Neural progenitor cell (in vitro differentiated cells): ENCODE measurements around the gene HYCC1.

ENCODE experiments used
- CTCF ChIP-seq: fragments of 200-600 bp; sonication (generic); IDR thresholded peaks from 2 replicates; pipeline ENCODE4 v1.5.1; 2017; ENCODE audit warnings: antibody characterized with exemption, mild to moderate bottlenecking
- EZH2 ChIP-seq: fragments of 200-600 bp; sonication (generic); IDR thresholded peaks from 2 replicates; pipeline ENCODE4 v1.6.1; 2017; ENCODE audit warnings: antibody characterized with exemption, mild to moderate bottlenecking, moderate library complexity
- EZH2phosphoT487 ChIP-seq: fragments of 200-600 bp; sonication (generic); IDR thresholded peaks from 2 replicates; pipeline ENCODE4 v1.6.1; 2017; ENCODE audit warnings: antibody characterized with exemption

- TF ChIP-seq CTCF (no peak), EZH2 (no peak), EZH2phosphoT487 (no peak)
These were observed 12.2 kb upstream of the HYCC1 start for GRCh38 chr7:23026164-23026563.
